PC-3 (cell line): ENCODE data around the gene SNX8. TPM values are rescaled to one million over a fixed set of nuclear protein-coding genes. Genes with fewer than 3 reads are reported as not detected.

ENCODE experiments used
- ATAC-seq: fragments of 200-7000 bp; cut with Tn5 transposase; 2 replicates; pipeline ENCODE4 v1.9.1; 2020; ENCODE audit warnings: mild to moderate bottlenecking, moderate library complexity
- BruUV-seq: library from RNA; stranded (reverse); fragments of 400-500 nt; replicated peaks from 2 replicates; lab custom pipeline; 2021; lab: Mats Ljungman, UMichigan
- CTCF ChIA-PET: fragments of 300-600 bp; sonication (Branson Sonifier 250); formaldehyde crosslinking; loops from one replicate; lab custom pipeline; 2022; ENCODE audit warnings: antibody characterized with exemption; lab: Charles Lee
- POLR2A ChIA-PET: fragments of 300-600 bp; sonication (Branson Sonifier 250); formaldehyde crosslinking; loops from one replicate; lab custom pipeline; 2022; ENCODE audit warnings: antibody characterized with exemption; ENCODE audit not compliant: unreplicated experiment; lab: Charles Lee
- DNase-seq: peaks from one replicate; pipeline ENCODE4 v3.0.0-alpha.2; 2015
- H2AFZ ChIP-seq: fragments of 300-600 bp; sonication (generic); 2 replicates; pipeline ENCODE4 v1.6.0; 2016; ENCODE audit warnings: antibody characterized with exemption, low read length
- H3F3A ChIP-seq: fragments of 300-600 bp; sonication (generic); one replicate; pipeline ENCODE4 v1.6.0; 2017; ENCODE audit warnings: antibody characterized with exemption, low read length, control low read depth, mild to moderate bottlenecking; ENCODE audit not compliant: unreplicated experiment
- H3K27ac ChIP-seq: fragments of 300-600 bp; sonication (generic); 2 replicates; pipeline ENCODE4 v1.5.1; 2016; ENCODE audit warnings: mild to moderate bottlenecking, low read length
- H3K27me3 ChIP-seq: fragments of 300-600 bp; sonication (generic); 2 replicates; pipeline ENCODE4 v1.6.1; 2016; ENCODE audit warnings: low read length, mixed read lengths
- H3K36me3 ChIP-seq: fragments of 300-600 bp; sonication (generic); 2 replicates; pipeline ENCODE4 v1.6.1; 2016; ENCODE audit warnings: low read depth, mixed run types, low read length, mixed read lengths
- H3K4me1 ChIP-seq: fragments of 300-600 bp; sonication (generic); 2 replicates; pipeline ENCODE4 v1.5.1; 2016; ENCODE audit warnings: low read length; ENCODE audit not compliant: insufficient read depth
- H3K4me2 ChIP-seq: fragments of 300-600 bp; sonication (generic); 2 replicates; pipeline ENCODE4 v1.6.0; 2016; ENCODE audit warnings: low read length
- H3K4me3 ChIP-seq: fragments of 300-600 bp; sonication (generic); 2 replicates; pipeline ENCODE4 v1.5.1; 2016; ENCODE audit warnings: mild to moderate bottlenecking, low read length, mixed read lengths
- H3K79me2 ChIP-seq: fragments of 300-600 bp; sonication (generic); 2 replicates; pipeline ENCODE4 v1.6.1; 2017; ENCODE audit warnings: low read length, mixed read lengths
- H3K9ac ChIP-seq: fragments of 300-600 bp; sonication (generic); 2 replicates; pipeline ENCODE4 v1.6.0; 2016; ENCODE audit warnings: mild to moderate bottlenecking, low read length
- H3K9me2 ChIP-seq: fragments of 300-600 bp; sonication (generic); replicated peaks from 2 replicates; pipeline ENCODE4 v1.6.1; 2016; ENCODE audit warnings: mixed run types, low read length, mixed read lengths
- H3K9me3 ChIP-seq: fragments of 300-600 bp; sonication (generic); 2 replicates; pipeline ENCODE4 v1.6.1; 2016; ENCODE audit warnings: low read length, mixed read lengths
- H4K20me1 ChIP-seq: fragments of 300-600 bp; sonication (generic); 2 replicates; pipeline ENCODE4 v1.6.1; 2016; ENCODE audit warnings: low read length, mixed read lengths
- EZH2 ChIP-seq: fragments of 300-600 bp; sonication (generic); IDR thresholded peaks from one replicate; pipeline ENCODE4 v1.6.1; 2017; ENCODE audit warnings: antibody characterized with exemption, mild to moderate bottlenecking, low read length; ENCODE audit not compliant: unreplicated experiment
- EZH2phosphoT487 ChIP-seq: fragments of 300-600 bp; sonication (generic); IDR thresholded peaks from 2 replicates; pipeline ENCODE4 v1.6.1; 2018; ENCODE audit warnings: mild to moderate bottlenecking, antibody characterized with exemption, low read length, borderline replicate concordance
- intact Hi-C: fragments of 100-400 bp; cut with micrococcal nuclease; formaldehyde crosslinking; loops from 2 replicates; pipeline ENCODE4 v1.9.0; 2023
- total RNA-seq: library from RNA; depleted of rRNA; stranded (reverse); fragments of >200 nt; gene quantifications from 2 replicates; pipeline ENCODE4 v1.2.3, GENCODE V29; 2014
- TF ChIP-seq, protein P1 (sequence below): fragments of 300-600 bp; sonication (generic); conservative IDR thresholded peaks from 2 replicates; pipeline ENCODE4 v1.5.1; 2017; ENCODE audit warnings: antibody characterized with exemption, low read depth, mild to moderate bottlenecking, low read length

SNX8 gene
- total RNA-seq, 1 experiment from 2014 or later: 12.3 TPM

DNA sequence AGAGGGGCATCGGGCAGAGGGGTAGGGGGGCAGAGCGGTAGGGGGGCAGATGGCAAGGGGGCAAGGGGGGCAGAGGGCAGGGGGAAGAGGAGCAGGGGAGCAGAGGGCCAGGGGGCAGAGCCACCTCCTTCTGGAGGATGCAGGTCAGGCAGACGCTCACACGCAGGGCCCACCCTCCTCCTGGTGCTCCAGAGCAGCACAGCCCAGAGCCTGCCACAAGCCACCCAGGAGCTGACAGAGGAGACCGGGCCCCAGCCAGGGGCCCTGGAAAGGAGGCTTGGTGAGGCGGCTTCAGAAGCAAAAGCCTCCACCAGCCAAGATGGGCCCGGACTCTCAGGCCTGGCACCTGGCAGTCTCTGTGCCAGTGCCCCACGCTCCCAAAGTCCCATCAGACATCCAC, 94.6 kb downstream of the SNX8 start:
- no peak for TF ChIP-seq EZH2
- TF ChIP-seq, protein P1, sequence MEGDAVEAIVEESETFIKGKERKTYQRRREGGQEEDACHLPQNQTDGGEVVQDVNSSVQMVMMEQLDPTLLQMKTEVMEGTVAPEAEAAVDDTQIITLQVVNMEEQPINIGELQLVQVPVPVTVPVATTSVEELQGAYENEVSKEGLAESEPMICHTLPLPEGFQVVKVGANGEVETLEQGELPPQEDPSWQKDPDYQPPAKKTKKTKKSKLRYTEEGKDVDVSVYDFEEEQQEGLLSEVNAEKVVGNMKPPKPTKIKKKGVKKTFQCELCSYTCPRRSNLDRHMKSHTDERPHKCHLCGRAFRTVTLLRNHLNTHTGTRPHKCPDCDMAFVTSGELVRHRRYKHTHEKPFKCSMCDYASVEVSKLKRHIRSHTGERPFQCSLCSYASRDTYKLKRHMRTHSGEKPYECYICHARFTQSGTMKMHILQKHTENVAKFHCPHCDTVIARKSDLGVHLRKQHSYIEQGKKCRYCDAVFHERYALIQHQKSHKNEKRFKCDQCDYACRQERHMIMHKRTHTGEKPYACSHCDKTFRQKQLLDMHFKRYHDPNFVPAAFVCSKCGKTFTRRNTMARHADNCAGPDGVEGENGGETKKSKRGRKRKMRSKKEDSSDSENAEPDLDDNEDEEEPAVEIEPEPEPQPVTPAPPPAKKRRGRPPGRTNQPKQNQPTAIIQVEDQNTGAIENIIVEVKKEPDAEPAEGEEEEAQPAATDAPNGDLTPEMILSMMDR: no peak
- TF ChIP-seq EZH2phosphoT487: no peak
- Histone ChIP-seq H3K4me2 (no peak overlapping the region), H3K27me3 (no peaks in the 10 kb centered on the region), H3K9me2 (no peaks in the 10 kb centered on the region), H3K9ac (no peak overlapping the region), H3K4me1 (peaks cover 9% of the 10 kb centered on the region), H4K20me1 (no peaks in the 10 kb centered on the region), H3F3A (no peaks in the 10 kb centered on the region), H3K4me3 (no peak overlapping the region), H3K79me2 (peaks cover 25% of the 10 kb centered on the region), H3K27ac (no peak overlapping the region), H2AFZ (no peak overlapping the region), H3K36me3 (peaks cover 35% of the 10 kb centered on the region), H3K9me3 (no peaks in the 10 kb centered on the region)
- no peak for DNase-seq
- POLR2A ChIA-PET: no interaction called here
- CTCF ChIA-PET: no interaction called here
- intact Hi-C loops: no loop called here
- BruUV-seq: no TSS peak
- no peak for ATAC-seq

DNA sequence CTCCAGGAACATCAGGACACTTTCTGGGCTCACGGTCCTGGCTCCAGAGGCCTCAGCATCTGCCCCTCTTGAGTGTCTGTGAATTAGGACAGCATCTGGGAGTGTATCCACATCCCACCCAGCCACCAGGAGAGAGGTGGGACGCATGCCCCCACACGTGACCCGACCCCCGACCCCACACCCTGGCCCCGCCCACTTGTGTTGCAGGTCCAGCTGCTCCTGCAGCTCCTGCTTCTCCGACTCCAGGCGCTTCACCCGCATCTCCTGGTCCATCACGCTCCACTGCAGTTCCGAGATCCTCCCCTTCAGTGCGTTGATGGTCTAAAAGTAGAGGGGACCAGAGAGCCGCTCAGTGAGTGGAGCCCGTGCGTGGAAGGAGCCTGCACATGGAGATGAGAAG, 95.1 kb downstream of the SNX8 start:
- no TSS peak for BruUV-seq
- H3K9me2 ChIP-seq: no peaks in the 10 kb centered on the region
- H3K27me3 ChIP-seq: no peaks in the 10 kb centered on the region
- H3K4me3 ChIP-seq: no peak overlapping the region
- H2AFZ ChIP-seq: no peak overlapping the region
- H3K79me2 ChIP-seq: peaks cover 20% of the 10 kb centered on the region
- DNase-seq (no peak), ATAC-seq (no peak)
- H3K4me2 ChIP-seq: no peak overlapping the region
- no peak overlapping the region for H3K9ac ChIP-seq
- ChIA-PET CTCF (no interaction called here), POLR2A (no interaction called here)
- peaks cover 31% of the 10 kb centered on the region for H3K36me3 ChIP-seq
- intact Hi-C loops: no loop called here
- TF ChIP-seq EZH2phosphoT487 (no peak), EZH2 (no peak)
- TF ChIP-seq, protein P1: no peak
- H3K4me1 ChIP-seq: peaks cover 4% of the 10 kb centered on the region
- H3K27ac ChIP-seq: no peak overlapping the region
- no peaks in the 10 kb centered on the region for H4K20me1 ChIP-seq
- no peaks in the 10 kb centered on the region for H3K9me3 ChIP-seq
- no peaks in the 10 kb centered on the region for H3F3A ChIP-seq

DNA sequence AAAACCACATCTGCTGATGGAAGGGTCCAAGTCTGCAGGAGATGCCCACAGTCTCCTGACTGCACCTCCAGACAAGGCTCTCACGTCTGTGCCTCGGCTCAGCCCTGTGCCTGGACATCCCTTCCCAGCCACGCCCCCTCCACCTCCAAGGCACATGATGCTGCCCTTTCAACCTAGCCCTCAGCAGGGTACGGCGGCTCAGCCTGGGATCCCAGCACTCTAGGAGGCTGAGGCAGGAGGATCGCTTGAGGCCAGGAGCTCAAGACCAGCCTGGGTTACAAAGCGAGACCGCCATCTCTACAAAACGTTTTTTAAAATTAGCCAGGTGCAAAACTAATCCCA, 95.8 kb downstream of the SNX8 start:
- Histone ChIP-seq H4K20me1 (no peaks in the 10 kb centered on the region), H3K4me1 (no peaks in the 10 kb centered on the region), H3F3A (no peaks in the 10 kb centered on the region), H3K79me2 (peaks cover 13% of the 10 kb centered on the region), H3K27me3 (no peaks in the 10 kb centered on the region), H3K27ac (no peak overlapping the region), H3K4me3 (no peak overlapping the region), H3K36me3 (peaks cover 24% of the 10 kb centered on the region), H3K4me2 (no peak overlapping the region), H3K9me3 (no peaks in the 10 kb centered on the region), H2AFZ (no peak overlapping the region), H3K9me2 (no peaks in the 10 kb centered on the region), H3K9ac (no peak overlapping the region)
- TF ChIP-seq EZH2phosphoT487 (no peak), EZH2 (no peak)
- TF ChIP-seq, protein P1: no peak
- BruUV-seq: no TSS peak
- intact Hi-C loops: no loop called here
- ChIA-PET POLR2A (no interaction called here), CTCF (interaction anchor here (0.6 kb wide), 1 partner anchor 195 kb away, joined by 5 read pairs; no protein-coding TSS in a partner anchor)
- DNase-seq (no peak), ATAC-seq (no peak)
